Measurements from ENCODE around the gene INTS4.

GRCh38 chr11:78009062-78009461, 14.6 kb upstream of the INTS4 start:
- TF ChIP-seq CTCF (tag by site-specific recombination; IDR thresholded peaks at IDR 0.05) (no peak), ZNF843 (tag by site-specific recombination; IDR thresholded peaks at IDR 0.05) (no peak), BCL6B (tag by site-specific recombination; IDR thresholded peaks at IDR 0.05) (no peak)
